Neural cell (in vitro differentiated cells): ENCODE measurements around the gene IPO5.

Experiments used
- EP300 ChIP-seq: fragments of 450-650 bp; conservative IDR thresholded peaks from 2 replicates; pipeline ENCODE4 v1.6.1; 2014; ENCODE audit warnings: antibody characterized with exemption, mild to moderate bottlenecking, moderate library complexity; ENCODE audit not compliant: poor library complexity, severe bottlenecking
- EZH2 ChIP-seq: fragments of 200-600, 300-800 bp; shearing (Covaris generic), sonication (generic); IDR thresholded peaks from 2 replicates; pipeline ENCODE4 v1.6.1; 2014; ENCODE audit warnings: antibody characterized with exemption, low read length, borderline replicate concordance, mild to moderate bottlenecking; ENCODE audit not compliant: insufficient read depth, poor library complexity, severe bottlenecking
- MXI1 ChIP-seq: fragments of 450-650 bp; conservative IDR thresholded peaks from 2 replicates; pipeline ENCODE4 v1.6.1; 2014; ENCODE audit warnings: antibody characterized with exemption, mild to moderate bottlenecking; ENCODE audit not compliant: poor library complexity, severe bottlenecking
- RAD21 ChIP-seq: fragments of 450-650 bp; conservative IDR thresholded peaks from 2 replicates; pipeline ENCODE4 v1.6.1; 2014; ENCODE audit warnings: antibody characterized with exemption, mild to moderate bottlenecking, moderate library complexity
- SMC3 ChIP-seq: fragments of 450-650 bp; conservative IDR thresholded peaks from 2 replicates; pipeline ENCODE4 v1.6.1; 2014; ENCODE audit warnings: antibody characterized with exemption, mild to moderate bottlenecking, moderate library complexity; ENCODE audit not compliant: poor library complexity
- TF ChIP-seq, protein P1 (sequence below): fragments of 450-650 bp; IDR thresholded peaks from 2 replicates; pipeline ENCODE4 v1.5.1; 2014; ENCODE audit warnings: antibody characterized with exemption, mild to moderate bottlenecking, moderate library complexity; ENCODE audit not compliant: poor library complexity, severe bottlenecking
- TF ChIP-seq, protein P2 (sequence below): IDR thresholded peaks from 2 replicates; pipeline ENCODE4 v1.6.1; 2012; ENCODE audit warnings: borderline replicate concordance

DNA sequence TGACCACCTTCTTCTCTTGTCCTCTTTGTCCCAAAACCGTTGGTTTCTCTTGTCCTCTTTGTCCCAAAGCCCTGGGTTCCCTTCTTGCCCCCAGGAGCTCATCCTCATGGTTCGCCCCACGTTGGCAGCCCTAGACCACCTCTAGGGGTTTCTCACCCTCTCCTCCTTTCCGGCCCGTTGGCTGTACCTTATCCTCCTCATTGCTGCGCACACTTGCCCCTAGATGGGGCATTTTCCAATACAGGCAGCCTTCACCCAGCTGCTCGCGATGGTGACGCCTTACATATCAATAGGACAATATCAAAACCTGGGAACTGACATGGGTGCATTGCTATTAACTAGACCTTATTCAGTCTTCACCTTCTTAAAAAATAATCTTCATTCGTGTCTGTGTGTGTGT lies 86.5 kb downstream of the IPO5 start:
- TF ChIP-seq, protein P1, sequence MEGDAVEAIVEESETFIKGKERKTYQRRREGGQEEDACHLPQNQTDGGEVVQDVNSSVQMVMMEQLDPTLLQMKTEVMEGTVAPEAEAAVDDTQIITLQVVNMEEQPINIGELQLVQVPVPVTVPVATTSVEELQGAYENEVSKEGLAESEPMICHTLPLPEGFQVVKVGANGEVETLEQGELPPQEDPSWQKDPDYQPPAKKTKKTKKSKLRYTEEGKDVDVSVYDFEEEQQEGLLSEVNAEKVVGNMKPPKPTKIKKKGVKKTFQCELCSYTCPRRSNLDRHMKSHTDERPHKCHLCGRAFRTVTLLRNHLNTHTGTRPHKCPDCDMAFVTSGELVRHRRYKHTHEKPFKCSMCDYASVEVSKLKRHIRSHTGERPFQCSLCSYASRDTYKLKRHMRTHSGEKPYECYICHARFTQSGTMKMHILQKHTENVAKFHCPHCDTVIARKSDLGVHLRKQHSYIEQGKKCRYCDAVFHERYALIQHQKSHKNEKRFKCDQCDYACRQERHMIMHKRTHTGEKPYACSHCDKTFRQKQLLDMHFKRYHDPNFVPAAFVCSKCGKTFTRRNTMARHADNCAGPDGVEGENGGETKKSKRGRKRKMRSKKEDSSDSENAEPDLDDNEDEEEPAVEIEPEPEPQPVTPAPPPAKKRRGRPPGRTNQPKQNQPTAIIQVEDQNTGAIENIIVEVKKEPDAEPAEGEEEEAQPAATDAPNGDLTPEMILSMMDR: no peak
- TF ChIP-seq EP300: no peak
- TF ChIP-seq SMC3: no peak
- no peak for TF ChIP-seq EZH2
- TF ChIP-seq MXI1: no peak
- TF ChIP-seq, protein P2, sequence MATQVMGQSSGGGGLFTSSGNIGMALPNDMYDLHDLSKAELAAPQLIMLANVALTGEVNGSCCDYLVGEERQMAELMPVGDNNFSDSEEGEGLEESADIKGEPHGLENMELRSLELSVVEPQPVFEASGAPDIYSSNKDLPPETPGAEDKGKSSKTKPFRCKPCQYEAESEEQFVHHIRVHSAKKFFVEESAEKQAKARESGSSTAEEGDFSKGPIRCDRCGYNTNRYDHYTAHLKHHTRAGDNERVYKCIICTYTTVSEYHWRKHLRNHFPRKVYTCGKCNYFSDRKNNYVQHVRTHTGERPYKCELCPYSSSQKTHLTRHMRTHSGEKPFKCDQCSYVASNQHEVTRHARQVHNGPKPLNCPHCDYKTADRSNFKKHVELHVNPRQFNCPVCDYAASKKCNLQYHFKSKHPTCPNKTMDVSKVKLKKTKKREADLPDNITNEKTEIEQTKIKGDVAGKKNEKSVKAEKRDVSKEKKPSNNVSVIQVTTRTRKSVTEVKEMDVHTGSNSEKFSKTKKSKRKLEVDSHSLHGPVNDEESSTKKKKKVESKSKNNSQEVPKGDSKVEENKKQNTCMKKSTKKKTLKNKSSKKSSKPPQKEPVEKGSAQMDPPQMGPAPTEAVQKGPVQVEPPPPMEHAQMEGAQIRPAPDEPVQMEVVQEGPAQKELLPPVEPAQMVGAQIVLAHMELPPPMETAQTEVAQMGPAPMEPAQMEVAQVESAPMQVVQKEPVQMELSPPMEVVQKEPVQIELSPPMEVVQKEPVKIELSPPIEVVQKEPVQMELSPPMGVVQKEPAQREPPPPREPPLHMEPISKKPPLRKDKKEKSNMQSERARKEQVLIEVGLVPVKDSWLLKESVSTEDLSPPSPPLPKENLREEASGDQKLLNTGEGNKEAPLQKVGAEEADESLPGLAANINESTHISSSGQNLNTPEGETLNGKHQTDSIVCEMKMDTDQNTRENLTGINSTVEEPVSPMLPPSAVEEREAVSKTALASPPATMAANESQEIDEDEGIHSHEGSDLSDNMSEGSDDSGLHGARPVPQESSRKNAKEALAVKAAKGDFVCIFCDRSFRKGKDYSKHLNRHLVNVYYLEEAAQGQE: no peak
- TF ChIP-seq RAD21: no peak
